ENCODE data around the gene CHST15.

Gene CHST15

GRCh38 chr10:124025152-124025551 lies 68.2 kb downstream of the CHST15 start:
- TF ChIP-seq, protein P1, sequence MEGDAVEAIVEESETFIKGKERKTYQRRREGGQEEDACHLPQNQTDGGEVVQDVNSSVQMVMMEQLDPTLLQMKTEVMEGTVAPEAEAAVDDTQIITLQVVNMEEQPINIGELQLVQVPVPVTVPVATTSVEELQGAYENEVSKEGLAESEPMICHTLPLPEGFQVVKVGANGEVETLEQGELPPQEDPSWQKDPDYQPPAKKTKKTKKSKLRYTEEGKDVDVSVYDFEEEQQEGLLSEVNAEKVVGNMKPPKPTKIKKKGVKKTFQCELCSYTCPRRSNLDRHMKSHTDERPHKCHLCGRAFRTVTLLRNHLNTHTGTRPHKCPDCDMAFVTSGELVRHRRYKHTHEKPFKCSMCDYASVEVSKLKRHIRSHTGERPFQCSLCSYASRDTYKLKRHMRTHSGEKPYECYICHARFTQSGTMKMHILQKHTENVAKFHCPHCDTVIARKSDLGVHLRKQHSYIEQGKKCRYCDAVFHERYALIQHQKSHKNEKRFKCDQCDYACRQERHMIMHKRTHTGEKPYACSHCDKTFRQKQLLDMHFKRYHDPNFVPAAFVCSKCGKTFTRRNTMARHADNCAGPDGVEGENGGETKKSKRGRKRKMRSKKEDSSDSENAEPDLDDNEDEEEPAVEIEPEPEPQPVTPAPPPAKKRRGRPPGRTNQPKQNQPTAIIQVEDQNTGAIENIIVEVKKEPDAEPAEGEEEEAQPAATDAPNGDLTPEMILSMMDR (IDR thresholded peaks at IDR 0.05), result no peak
- no peaks in the 10 kb centered on the region for H3K27me3 ChIP-seq
- peaks cover 0 to 23% (median 15%) of the 10 kb centered on the region in 3 donors for H3K36me3 ChIP-seq
- no peak overlapping the region for H3K4me3 ChIP-seq
- H3K4me1 ChIP-seq, result peaks cover 0 to 23% (median 17%) of the 10 kb centered on the region in 4 donors
- no peaks in the 10 kb centered on the region for H3K9me3 ChIP-seq
- H3K27ac ChIP-seq, result no peak overlapping the region
- intact Hi-C loops (cut with DNase I; ENCODE audit: low total_unique reads), result loop anchor here (10.0 kb wide), 2 partner anchors 240 to 360 kb away; no protein-coding TSS in a partner anchor
- DNase-seq, result no peak

DNA sequence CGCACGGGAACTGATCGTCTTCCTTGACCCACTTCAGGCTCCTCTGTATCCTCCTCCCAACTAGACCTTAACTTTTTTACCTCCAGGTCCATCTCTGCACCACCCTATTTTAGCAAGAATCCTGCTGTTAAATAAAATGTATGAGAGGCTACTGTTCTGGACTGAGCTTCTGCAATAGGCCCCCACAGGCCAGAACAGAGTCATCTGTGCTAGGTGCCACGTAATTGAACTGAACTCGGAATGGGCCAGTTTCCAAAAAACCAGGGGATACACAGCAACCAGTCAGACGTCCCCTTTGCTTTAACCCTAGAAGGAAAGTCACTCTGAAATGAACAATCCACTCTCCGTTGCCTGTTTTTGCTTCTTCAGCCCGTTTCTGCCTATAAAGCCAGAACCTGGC lies 71.3 kb downstream of the CHST15 start:
- Histone ChIP-seq H3K4me1 (peaks cover 0 to 17% (median 13%) of the 10 kb centered on the region in 4 donors), H3K9me3 (no peaks in the 10 kb centered on the region), H3K27ac (no peak overlapping the region), H3K27me3 (no peaks in the 10 kb centered on the region), H3K36me3 (peaks cover 0 to 42% (median 13%) of the 10 kb centered on the region in 3 donors), H3K4me3 (no peak overlapping the region)
- intact Hi-C loops (cut with DNase I; ENCODE audit: low total_unique reads), result loop anchor here (10.0 kb wide), 2 partner anchors 243 to 363 kb away; no protein-coding TSS in a partner anchor
- no peak for DNase-seq
- TF ChIP-seq, protein P1 (IDR thresholded peaks at IDR 0.05), result no peak

DNA sequence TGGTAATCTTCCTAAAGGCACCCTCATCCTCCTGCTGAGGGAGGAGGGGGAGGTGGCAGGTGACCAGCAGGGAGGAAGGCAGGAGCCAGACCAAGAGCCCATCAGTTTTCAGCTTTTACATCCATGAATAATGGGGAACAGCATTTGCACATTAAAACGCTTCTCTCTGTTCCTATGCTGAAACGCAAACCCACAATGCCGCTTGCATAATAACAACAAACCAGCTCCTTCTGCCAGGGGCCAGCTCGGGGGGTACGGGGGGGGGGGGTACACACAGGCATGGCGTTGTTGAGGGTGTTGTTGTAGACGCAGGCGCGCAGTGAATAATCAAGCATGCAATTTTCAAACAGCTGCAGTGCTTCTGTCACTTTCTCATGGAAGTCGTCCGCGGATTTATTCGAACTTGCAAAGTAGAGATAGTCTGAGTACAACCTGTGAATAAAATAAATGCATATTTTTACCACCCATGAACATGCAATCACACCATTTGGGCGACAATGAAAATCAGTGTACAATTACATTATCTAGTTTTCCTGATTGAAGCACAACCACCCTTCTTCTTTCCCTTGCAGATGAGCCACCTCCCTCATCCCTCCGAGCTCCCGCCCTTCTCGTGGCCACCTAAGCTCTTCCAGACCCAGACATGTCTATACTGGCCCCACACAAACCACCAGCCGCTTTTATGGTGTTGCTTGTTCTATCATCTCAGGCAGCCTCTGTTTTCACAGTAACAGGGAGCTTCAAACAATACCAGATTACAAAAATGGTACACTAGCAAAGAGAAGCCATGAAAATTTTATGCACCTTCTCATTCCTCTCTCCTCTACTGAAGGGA lies 72.2 kb downstream of the CHST15 start:
- no peak for DNase-seq
- Histone ChIP-seq H3K9me3 (no peaks in the 10 kb centered on the region), H3K4me1 (peaks cover 0 to 8% (median 4%) of the 10 kb centered on the region in 4 donors), H3K27me3 (no peaks in the 10 kb centered on the region), H3K4me3 (no peak overlapping the region), H3K27ac (no peak overlapping the region), H3K36me3 (peaks cover 0 to 50% (median 13%) of the 10 kb centered on the region in 3 donors)
- TF ChIP-seq, protein P1 (IDR thresholded peaks at IDR 0.05), result no peak
- intact Hi-C loops (cut with DNase I; ENCODE audit: low total_unique reads), result loop anchor here (10.0 kb wide), 2 partner anchors 244 to 364 kb away; no protein-coding TSS in a partner anchor

- Histone ChIP-seq H3K4me3 (no peak overlapping the region), H3K27me3 (no peaks in the 10 kb centered on the region), H3K4me1 (no peaks in the 10 kb centered on the region), H3K27ac (no peak overlapping the region), H3K36me3 (peaks cover 0 to 56% (median 13%) of the 10 kb centered on the region in 3 donors), H3K9me3 (no peaks in the 10 kb centered on the region)
- TF ChIP-seq, protein P1 (IDR thresholded peaks at IDR 0.05), result no peak
- no peak for DNase-seq
- intact Hi-C loops (cut with DNase I; ENCODE audit: low total_unique reads), result loop anchor here (10.0 kb wide), 2 partner anchors 245 to 365 kb away; no protein-coding TSS in a partner anchor
These were observed 73.3 kb downstream of the CHST15 start for GRCh38 chr10:124019886-124020797.

- Histone ChIP-seq H3K4me3 (no peak overlapping the region), H3K27me3 (no peaks in the 10 kb centered on the region), H3K36me3 (peaks cover 0 to 67% (median 14%) of the 10 kb centered on the region in 3 donors), H3K9me3 (no peaks in the 10 kb centered on the region), H3K4me1 (no peaks in the 10 kb centered on the region), H3K27ac (no peak overlapping the region)
- TF ChIP-seq, protein P1 (IDR thresholded peaks at IDR 0.05), result no peak
- intact Hi-C loops (cut with DNase I; ENCODE audit: low total_unique reads), result no loop called here
- DNase-seq, result no peak
These were observed 74.4 kb downstream of the CHST15 start for GRCh38 chr10:124018886-124019525.
